T-helper 9 cell (primary cell): ENCODE measurements around the gene SLC6A12.

Experiments
- DNase-seq: peaks from one replicate; pipeline ENCODE4 v3.0.0-alpha.2; 2020

The SLC6A12 gene

GRCh38 chr12:176321-177181 lies 37.4 kb downstream of the SLC6A12 start:
- no peak for DNase-seq

- no peak for DNase-seq
Observed at GRCh38 chr12:175759-176158, 38.2 kb downstream of the SLC6A12 start.

- no peak for DNase-seq
Observed at GRCh38 chr12:175250-175649, 38.7 kb downstream of the SLC6A12 start.

- no peak for DNase-seq
Observed at GRCh38 chr12:174596-174995, 39.4 kb downstream of the SLC6A12 start.

DNA sequence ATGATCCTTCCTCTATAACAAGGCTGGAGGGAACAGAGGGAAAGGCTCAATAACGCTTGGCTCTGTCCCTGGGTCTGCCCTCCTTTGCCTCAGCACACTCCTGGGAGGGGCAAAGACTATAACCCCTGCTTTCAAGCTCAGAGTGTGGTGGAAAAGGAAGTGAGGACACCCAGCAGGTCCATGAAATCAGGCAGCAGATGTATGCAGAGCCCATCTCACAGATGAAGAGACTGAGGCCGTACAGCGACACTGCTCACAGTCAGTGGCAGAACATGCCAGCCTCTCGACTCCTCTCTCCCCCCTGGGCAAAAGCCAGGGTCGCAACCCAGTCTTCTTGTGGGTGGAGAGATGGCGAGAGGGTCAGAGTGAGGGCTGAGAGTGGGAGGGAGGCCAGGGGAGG lies 39.8 kb downstream of the SLC6A12 start:
- no peak for DNase-seq

DNA sequence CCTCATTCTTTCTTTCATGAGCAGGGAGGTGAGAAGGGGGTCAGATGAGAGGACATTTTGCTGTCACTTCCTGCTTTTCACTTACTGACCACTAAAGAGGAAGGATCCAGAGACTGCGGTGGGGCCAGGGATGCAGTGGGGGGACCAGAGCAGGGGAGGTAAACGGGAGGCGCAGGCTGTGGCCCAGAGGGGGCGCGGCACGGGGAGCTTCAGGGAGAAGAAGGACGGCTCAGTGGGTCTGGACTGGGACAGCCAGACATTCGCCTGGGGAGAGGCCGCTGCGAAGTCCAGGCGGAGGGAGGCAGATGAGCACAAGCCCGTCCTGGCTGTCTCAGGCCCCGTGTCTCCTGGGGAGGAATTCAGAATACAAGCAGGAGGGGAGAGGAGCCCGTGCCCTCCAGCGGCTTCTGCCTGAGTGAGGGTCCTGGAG lies 41.2 kb downstream of the SLC6A12 start:
- no peak for DNase-seq

- DNase-seq, result no peak
Observed at GRCh38 chr12:171743-172676, 41.9 kb downstream of the SLC6A12 start.

DNA sequence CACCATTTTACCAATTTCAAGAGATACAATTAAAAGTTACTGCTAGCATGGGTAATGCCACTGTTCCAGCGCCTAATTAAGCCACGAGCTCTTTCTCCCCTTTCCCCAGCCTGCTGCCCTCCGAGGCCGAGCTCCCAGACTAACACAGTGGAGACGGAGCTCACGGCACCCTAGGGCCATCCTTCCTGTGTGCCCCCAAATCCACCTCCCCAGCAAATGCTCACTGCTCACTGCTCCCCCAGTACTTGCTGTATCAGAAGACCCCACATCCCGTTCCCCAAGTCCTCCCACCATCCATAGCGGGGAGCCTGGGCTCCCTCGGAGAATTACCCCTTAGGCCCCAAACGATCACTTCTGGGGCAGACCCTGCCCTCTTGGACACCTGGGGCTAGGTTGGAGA lies 42.7 kb downstream of the SLC6A12 start:
- no peak for DNase-seq

- DNase-seq, result no peak
Observed at GRCh38 chr12:170371-171225, 43.4 kb downstream of the SLC6A12 start.

- DNase-seq, result no peak
Observed at GRCh38 chr12:169528-170370, 44.2 kb downstream of the SLC6A12 start.

DNA sequence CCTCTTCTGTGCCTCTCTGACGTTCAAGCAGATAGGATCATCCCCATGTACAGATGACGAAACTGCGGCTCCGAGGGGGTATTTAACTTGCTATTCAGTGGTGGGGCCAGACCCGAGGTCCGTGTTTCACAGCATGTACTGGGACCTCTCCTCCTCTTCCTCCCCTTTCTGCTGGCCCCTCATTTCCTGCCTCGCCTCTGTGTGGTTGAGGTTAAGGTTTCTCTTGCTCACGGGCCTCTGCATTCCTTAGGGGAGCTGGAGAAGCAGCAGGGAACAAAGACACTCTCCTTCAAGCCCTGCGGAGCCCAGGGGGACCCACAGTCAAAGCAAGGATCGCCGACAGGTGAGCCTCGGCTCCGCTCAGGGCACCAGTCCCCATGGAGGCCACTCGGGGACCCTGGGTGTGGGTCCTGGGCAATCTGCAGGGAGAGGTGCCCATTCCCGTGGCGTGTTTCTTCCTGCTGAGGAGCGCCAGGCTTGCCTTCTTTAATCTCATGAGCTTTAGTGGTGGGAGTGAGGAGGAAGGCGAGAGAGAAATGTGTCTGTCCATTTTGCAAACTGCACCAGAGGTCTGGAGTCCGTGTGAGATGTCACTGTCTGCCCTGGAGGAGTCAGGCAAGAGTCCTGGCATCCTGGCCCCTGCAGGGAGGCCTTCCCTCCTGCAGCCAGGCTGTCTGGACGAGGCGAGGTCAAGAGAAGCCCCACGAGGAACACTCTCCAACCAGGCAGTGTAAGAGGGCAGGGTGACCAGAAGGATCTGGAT lies 45.0 kb downstream of the SLC6A12 start:
- no peak for DNase-seq

DNA sequence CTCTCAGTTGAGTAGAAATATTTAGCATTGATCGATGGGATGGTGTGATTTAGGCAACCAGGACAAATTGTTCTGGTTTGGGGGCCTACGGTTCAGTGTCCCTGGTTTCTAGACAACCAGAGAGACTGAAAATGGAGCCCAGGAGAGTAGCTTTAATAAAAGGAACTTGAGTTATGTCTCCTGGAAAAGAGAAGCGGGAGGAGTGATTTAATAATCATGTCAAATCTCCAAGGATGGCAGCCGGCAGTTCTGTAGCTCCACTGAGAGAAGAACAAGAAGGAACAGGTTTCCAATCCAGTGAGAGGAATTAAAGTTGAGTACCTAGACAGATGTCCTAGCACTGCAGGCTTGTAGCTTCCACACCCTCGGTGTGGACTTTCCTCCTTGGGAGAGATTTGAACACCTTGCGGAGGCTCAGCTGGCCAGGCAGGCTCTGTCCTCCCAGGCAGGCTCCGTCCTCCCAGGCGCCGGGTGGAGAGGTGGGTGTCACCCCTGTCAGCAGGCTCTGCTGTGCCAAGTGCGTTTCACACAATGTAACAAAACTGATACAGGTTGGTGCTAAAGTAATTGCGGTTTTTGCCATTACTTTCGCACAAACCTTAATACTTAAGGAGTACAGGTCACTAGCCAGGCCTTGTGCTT lies 45.9 kb downstream of the SLC6A12 start:
- DNase-seq, result no peak

- DNase-seq, result no peak
Observed at GRCh38 chr12:166425-167075, 47.4 kb downstream of the SLC6A12 start.

- DNase-seq, result no peak
Observed at GRCh38 chr12:165862-166368, 48.0 kb downstream of the SLC6A12 start.

- no peak for DNase-seq
Observed at GRCh38 chr12:164207-164606, 49.8 kb downstream of the SLC6A12 start.

- no peak for DNase-seq
Observed at GRCh38 chr12:163406-163986, 50.5 kb downstream of the SLC6A12 start.

DNA sequence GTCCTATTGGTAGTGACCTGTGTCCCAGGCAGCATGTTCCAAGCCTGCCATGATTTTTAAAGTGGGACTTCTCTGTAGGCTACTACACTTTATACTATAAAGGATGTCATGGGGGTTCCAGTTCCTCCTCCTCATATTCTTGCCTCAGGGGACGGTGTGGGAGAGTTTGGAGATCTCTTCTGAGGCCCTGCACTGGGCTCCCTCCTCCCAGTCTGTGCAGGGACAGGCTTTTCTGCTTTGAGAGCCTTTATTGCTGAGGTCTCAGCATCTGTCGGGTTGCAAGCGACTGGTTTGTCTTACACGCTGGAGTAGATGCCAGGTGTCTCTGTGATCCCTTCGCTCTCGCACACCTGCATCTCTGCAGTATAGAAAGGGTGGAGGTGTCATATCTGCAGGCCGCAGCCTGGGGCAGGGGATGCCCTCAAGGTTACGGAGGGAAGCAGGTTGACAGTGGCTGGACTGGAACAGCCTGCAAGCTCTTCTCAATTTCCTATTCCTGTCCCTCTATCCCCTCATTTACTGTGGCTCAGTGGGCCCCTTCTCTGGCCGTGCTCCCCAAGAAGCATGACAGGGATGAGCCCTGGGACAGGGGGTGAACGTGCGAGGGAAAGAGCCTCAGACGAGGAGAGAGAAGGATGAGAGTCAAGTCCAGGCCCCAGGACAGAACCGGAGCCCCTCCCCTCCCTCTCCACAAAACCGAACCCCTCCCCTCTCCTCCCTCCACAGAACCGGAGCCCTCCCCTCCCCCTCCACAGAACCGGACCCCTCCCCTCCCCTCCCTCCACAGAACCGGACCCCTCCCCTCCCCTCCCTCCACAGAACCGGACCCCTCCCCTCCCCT lies 51.3 kb downstream of the SLC6A12 start:
- DNase-seq, result no peak

- no peak for DNase-seq
Observed at GRCh38 chr12:161823-162222, 52.1 kb downstream of the SLC6A12 start.
